M059J (cell line): ENCODE data around the gene FPR2. TPM values are rescaled to one million over a fixed set of nuclear protein-coding genes. Genes with fewer than 3 reads are reported as not detected.
"Not testable (repeated sequence)": the region's sequence is repeated elsewhere in the genome, so short reads cannot be mapped to it uniquely, and the experiment has no call there.

Experiments
- DNase-seq: peaks from one replicate; pipeline ENCODE4 v3.0.0-alpha.2; 2012; ENCODE audit warnings: low read depth
- total RNA-seq: library from RNA; depleted of rRNA; stranded (reverse); fragments of >200 nt; shearing (Covaris generic); gene quantifications from 2 replicates; pipeline ENCODE4 v1.2.3, GENCODE V29; 2014; rRNA removed

The FPR2 gene, protein sequence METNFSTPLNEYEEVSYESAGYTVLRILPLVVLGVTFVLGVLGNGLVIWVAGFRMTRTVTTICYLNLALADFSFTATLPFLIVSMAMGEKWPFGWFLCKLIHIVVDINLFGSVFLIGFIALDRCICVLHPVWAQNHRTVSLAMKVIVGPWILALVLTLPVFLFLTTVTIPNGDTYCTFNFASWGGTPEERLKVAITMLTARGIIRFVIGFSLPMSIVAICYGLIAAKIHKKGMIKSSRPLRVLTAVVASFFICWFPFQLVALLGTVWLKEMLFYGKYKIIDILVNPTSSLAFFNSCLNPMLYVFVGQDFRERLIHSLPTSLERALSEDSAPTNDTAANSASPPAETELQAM
- total RNA-seq = not detected in 2 replicates

DNA sequence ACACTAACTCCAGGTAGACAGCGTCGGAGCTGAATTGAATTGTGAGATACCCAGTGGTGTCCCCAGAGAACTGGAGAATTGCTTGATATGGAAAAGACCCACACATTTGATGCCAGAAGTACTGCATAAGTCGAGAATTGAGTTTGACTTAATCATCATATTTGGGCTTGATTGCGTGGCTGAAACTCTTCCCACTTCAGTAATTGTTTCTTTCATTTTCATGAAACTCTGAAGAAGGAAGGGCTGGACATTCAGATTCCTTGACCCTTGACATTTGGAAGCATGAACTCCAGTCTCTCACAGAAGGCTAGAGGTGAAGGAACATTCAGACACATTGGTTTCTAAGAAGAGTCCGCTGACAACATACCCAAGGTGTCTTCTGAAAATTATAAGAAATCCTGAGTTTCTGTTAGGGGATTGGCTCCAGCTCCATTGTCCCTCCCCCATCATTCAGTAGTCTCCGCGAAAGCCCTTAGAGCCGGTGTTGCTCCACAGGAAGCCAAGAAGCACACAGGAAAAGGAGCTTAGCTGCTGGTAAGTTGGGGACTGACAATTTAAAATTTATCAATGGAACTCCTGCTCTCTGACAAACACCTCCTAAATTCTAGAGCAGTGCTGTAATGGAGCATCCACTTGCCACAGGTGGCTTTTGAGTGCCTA, at the start of gene FPR2:
TSS of gene FPR2 (plus strand) at position 484 of the 660 bp plus-strand sequence. CDS start 7,479 bp downstream, outside the sequence.
- no peak for DNase-seq

DNA sequence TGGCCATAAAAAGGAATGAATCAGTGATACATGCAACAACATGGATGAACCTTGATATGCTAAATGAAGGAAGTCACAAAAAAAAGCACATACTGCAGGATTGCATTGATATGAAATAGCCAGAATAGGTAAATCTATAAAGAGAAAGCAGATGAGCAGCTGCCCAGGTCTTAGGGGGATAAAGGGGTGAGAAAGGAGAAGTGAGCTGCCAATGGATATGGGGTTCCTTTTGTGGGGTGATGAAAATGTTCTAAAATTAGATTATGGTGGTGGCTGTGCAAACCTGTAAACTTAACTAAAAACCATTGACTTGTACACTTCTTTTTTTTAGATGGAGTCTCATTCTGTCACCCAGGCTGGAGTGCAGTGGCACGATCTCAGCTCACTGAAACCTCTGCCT, 49.3 kb upstream of the FPR2 start:
- DNase-seq = no peak

DNA sequence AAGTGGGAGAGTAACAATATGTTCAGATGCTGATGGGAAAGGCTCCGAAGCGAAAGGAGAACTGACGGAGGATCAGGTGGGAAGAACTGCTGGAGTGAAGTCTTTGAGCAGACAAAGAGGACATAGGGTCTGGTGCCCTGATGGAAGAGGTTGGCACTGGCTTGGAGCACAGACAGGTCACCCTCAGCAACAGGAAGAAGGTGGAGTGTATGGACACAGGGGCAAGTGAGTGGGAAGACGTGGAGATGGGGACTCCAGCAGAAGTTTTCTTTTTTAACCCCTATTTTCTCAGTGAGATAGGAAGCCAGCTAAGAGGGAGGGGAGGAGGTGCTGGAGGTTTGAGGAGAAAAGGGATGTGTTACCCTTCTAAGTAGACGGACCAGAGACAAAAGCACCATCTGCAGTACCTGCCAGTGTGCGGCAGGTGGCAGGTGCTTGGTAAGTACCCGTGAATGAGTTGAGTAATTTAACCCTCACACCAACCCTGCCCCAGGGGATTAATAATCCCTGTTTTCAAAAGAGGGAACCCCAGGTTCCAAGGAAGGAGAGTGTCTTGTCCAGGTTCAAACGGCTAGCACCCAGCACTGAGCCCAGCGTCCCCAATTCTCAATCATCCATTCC, 48.4 kb upstream of the FPR2 start:
- peak; percentile 72 for DNase-seq

DNA sequence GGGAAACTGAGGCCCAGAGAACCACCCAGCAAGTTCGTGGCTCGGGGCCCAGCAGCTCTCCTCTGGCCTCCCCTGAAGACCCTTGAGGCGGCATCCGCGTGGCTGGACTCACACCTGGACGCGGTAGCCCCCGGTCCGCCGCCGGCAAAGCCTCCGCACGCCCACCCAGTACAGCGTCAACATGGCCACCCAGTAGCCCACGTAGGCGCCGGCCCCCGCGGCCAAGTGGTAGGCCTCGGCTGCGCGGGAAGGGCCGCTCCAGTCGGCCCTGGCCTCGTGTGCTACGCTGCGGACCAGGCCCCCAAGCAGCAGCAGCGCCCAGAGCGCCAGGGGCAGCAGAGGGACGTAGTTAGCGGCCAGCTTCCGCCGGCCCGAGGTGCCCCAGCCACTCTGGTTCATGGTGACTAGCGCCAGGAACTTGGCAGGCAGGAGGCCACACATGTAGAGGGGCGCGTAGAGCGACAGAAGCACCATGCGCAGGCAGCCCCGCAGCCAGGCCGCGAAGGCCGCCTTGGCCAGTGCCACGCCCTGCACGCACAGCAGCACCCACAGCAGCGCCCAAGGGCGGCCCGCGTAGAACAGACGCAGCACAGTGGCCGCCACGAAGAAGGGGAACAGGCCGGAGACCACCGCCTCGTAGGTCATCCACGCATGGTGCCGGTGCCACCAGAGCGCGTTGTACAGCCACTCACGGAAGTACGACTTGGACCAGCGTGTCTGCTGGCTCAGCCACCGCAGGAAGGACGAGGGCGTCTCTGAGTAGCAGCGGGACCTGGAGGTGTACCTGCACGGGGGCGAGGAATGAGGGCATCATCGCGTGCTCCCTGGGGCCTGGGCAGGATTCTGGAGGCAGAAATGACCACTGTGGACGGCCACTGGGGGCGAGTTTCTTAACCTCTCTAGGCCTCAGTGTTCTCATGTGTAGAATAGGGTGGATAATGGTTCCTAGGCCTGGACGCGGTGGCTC, 47.4 kb upstream of the FPR2 start:
- DNase-seq = no peak

DNA sequence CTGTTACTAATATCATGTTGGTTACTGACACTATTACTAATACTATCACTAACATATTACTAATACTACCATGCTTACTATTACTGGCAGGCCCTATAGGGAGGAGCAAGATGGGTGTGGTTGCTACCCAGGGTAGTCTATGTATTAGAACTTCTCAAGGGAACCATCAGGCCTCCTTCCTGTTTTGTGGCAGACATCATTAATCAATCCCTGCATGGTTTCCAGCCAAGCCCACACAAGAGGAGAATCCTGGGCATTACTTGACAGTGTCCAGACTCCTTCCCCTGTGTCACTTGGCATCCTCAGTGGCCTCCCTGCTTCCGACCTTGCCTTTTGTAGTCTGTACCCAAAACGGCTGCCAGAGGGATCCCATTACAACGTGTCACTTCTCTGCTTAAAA, 46.1 kb upstream of the FPR2 start:
- no peak for DNase-seq

DNA sequence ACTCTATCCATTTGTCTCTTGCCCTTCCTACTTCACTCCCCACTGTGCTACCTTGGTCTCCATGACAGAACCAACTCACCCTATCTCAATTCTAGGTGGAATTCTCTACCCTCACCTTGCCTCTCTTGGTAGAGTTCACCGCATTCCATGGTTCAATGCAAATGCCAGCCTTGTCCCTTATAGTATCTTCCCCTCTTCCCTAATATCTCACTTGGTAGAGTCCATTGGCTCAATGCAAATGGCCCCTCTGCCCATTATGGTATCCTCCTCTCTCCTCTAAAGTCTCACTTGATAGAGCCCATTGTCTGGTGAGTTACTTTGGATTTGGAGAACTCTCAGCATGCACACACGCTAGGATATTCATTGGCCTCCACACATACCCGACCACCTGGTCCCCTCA, 45.1 kb upstream of the FPR2 start:
- no peak for DNase-seq

DNA sequence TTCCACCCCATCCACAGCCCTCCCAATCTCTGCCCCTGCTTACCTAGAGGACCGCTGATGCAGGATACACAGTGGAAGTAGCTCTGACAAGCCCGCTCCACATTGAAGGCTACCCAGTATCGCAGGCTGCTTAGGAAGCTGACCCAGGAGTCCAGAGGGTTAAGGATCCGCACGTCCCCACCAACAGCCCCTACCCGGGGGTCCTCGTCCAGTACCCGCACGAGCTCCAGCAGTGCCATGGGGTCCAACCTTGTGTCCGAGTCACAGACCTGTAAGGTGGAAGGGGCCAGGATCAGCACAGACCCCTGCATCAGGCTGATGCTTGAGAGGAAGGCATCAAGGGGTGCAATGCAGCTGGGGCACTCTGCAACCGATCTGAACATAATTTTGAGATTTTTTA, 44.1 kb upstream of the FPR2 start:
- DNase-seq = no peak

DNA sequence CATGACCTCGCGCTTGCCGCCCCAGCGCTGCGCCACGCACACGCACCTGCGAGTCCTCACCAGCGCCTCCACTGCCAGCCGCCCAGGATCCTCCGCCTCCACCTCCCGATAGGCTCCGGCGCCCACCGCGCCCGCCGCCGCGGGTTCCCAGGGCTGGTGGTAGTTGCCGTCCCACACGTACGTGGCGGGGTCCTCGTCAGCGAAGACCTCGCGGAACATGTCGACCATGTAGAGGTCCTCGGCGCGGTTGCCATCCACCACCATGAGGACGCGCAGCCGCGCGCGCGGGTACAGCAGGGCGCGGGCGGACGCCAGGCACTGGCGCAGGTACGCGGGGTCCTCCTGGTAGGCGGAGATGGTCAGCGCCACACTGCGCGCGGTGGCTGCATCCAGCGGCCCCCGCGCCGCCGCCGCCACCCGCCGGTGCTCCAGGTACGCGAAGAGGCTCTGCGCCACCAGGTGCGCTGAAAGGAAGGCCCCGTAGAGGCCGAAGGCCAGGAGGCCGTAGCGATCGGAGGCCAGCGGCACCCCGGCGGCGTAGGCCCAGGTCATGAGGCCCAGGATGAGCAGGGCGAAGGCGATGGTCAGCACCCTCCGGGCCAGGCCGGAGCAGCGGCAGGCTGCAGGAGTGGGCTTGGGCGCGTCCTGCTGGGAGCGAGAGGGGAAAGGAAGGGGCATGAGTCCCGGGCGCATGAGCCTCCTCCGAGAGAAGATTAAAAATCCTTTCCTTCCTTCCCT, 41.6 kb upstream of the FPR2 start:
- DNase-seq = no peak

DNA sequence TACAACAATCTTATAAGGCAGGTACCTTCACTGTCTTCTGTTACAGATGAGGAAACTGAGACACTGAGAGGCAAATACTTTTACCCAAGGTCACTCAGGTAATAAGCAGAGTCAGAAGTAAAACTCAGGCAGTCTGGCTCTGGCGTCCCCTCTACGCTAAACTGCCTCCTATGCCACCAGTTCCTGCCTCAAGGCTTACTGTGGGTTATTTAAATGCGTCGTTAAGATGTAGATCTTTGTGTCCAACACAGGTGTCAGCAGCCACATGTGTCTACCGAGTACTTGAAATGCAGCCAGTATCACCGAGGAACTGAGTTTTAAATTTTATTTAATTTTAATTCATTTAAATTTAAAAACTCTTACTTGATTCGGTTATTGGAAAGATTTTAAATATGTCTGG, 39.1 kb upstream of the FPR2 start:
- no peak for DNase-seq

DNA sequence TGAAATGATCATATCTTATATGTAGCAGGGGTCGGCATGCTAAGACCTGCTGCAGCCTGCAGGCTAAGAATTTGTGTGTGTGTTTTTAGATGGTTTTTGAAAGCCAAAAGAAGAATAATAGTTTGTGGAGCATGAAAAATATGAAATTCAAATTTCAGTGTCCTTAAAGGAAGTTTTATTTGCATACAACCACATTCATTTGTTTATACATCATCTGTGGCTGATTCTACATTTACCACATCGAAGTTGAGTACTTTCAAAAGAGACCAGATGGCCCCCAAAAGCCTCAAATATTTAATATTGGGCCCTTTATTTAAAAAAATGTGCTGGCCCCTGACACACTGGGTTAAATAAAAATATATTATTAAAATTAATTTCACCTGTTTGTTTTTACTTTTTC, 38.5 kb upstream of the FPR2 start:
- no peak for DNase-seq

DNA sequence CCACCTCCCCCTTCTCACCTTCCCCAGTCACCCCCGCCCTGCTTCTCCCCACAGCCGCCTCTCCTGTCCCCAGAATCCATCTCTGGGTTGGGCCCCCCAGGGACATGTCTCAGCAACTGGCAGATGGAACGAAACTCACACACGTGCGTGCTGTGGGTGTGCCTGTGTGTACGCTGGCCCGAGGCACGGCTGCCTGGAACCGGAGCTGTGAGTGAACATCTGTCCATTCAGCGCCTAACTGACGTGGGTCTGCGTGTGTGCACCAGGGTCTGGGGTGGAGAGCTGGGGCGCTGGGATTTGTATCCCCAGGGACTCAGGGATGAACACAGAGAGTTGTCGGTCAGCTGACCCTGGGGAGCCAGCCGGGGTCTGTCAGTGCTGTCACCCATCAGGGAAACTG, 36.4 kb upstream of the FPR2 start:
- DNase-seq = no peak

DNA sequence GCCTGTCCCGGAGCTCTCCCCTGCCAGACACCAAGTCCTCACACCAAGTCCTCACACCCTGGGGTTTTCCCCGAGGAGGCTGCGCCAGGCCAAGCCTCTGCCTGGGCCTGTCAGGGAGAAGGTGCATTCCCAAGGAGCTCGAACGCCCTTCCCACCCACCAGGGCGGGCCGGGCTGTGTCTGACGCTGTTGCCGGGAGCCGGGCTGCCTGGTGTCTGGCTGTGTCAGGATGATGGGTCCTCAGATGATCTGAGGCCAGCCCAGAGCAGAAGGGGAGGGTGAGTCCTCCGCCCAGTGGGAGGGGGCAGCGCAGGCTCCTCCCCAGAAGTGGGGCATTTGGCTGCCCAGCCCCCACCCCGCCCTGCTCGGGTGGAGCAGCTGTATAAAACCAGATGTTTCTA, 34.9 kb upstream of the FPR2 start:
- DNase-seq = peak; percentile 42

DNA sequence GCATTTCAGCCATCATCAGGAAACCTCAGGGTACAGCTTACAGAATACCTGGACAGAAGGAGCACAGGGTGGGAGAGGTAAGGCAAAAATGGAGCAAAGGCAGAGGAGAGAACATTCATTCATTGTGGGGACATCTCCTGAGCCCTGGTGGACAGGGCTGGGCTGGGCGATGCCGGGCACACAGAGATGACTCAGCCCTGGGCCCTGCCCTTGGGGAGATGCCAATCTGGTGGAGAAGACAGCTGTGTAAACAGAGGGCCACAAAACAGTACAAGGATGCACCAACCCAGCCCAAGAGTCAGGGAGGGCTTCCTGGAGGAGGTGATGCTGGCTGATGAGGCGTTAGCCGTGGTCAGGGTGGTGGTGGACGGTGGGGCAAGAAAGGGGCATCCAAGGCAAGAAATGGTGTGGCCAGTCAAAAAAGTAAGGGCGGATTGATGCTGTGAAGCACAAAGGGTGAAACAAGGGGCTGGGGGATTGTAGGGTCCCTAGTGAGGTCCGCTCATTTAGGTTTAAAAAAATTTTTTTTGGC, 33.6 kb upstream of the FPR2 start:
- peak; percentile 52 for DNase-seq

DNA sequence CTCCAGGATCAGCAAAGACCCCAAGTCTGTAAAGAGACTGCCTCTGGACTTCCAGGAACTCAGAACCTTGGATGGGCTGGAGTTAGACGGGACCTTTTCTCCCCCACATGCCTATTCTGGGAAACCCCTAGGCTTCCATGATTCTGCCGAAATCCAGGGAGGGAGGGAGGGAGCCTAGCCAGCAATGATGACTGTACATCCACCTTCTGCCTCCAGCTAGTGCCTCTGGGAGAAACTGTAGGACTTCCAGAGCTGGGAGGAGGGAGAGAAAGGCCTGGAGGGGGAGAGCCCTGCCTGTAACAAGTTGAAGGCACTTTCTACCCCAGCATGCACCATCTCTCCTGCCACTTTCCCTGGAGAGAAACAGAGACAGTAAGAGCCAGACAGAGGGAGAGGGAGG, 31.2 kb upstream of the FPR2 start:
- DNase-seq = peak; percentile 46

DNA sequence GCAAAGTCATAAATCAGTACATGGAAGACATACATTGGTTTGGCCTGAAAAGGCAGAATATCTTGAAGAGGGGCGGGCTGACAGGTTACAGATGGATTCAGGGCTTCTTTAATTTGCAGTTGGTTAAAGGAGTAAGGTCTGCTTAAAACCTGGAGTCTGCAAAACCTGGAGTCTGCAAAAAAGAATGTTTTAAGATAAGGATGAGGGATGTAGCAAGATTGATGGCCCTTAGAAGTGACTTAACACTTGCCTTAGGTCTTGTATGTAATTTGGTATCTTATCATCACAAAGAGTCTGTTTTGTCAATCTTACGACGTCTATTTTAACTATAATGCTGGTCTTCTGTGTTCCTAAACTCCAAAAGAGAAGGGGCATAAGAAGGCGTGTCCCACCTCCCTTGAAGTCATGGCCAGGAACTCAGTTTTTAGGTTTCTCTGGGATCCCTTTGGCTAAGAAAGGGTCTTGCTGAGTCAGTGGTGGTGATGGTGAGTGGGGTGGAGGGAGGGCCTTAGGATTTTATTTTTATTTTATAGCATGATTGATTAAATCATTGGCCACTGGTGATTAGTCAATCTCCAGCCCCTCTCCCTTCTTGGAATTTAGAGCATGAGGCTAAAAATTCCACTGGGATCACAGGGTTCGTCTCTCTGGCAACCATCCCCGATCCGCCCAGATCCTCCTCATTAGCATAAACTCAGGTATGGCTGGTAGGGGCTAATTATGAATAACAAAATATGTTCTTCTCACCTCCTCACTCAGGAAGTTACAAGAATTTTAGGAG, 27.0 kb upstream of the FPR2 start:
- DNase-seq = no peak

DNA sequence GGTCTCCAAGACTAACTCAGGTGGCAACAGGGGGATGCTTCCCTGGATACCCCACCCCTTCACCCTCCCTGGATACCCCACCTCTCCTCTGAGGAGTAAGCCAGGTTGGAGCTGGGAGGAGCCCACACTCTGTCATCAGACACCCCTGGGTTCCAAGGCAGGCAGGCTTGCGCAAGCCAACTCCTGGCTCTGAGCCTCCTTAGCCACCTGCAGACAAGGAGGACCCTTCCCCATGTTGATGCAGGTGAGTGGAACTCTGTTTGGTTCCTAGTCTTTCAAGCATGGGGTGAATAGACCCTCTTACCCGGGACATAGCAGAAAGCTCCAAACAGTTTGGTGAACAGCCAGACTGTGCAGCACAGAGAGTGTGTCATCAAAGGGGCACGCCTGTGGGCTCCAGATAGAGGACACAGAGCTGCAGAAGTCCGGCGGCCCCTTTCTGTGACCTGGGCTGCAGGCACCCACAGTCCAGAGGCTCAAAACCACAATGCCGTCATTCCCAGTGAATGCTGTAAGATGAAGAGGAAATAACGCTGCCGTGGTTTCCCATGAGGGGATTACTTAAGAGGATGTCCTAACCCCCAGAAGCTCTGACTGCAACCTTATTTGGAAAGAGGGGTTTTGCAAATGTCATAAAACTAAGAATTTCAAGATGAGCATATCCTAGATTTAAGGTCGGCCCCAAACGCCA, 25.1 kb upstream of the FPR2 start:
- peak; percentile 91 for DNase-seq

DNA sequence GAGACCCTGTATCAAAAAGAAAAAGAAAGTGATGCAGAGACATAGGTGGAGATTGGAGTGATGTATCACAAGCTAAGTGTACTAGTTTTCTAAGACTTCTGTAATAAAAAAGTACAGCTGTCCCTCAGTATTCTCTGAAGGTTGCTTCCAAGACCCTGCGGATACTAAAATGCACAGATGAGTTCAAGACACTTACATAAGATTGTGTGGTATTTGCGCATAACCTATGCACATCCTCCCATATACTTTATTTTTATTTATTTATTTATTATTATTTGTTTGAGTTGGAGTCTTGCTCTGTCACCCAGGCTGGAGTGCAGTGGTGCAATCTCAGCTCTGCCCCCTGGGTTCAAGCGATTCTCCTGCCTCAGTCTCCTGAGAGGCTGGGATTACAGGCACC, 23.6 kb upstream of the FPR2 start:
- no peak for DNase-seq

DNA sequence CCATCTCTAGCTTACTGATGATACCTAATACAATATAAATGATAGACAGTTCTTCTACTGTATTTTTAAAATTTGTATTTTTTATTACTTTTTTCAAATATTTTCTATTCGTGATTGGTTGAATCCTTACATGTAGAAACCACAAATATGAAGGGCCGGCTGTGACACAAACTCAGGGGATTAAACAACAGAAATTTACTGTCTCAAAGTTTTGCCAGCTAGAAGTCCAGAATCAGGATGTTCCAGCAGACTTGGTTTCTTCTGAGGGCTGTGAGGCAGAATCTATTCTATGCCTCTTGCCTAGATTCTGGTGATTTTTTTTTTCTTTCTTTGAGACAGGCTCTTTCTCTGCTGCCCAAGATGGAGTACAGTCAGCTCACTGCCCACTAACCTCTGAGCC, 23.1 kb upstream of the FPR2 start:
- DNase-seq = peak; percentile 10

DNA sequence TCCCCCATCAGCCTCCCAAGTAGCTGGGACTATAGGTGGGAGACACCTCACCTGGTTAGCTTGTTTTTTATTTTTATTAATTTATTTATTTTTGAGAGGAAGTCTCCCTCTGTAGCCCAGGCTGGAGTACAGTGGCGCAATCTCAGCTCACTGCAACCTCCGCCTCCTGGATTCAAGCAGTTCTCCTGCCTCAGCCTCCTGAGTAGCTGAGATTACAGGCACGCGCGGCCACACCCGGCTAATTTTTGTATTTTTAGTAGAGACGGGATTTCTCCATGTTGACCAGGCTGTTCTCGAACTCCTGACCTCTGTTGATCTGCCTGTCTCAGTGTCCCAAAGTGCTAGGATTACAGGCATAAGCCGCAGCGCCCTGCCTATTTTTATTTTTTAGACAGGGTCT, 22.5 kb upstream of the FPR2 start:
- DNase-seq = not testable (repeated sequence)
